Measurements from ENCODE around the gene GNGT1.

The GNGT1 gene
- total RNA-seq = 0 to 0.07 (median 0) reads per million in 18 experiments

- no peak for DNase-seq
Observed at GRCh38 chr7:93906267-93906666, at the start of gene GNGT1. Gene GNGT1 (plus strand): TSS chr7:93906567. CDS start chr7:93906747, 180 bp downstream.

GRCh38 chr7:93858857-93859256, 47.5 kb upstream of the GNGT1 start:
- no peak for DNase-seq

- no peak for DNase-seq
Observed at GRCh38 chr7:93860261-93860660, 46.1 kb upstream of the GNGT1 start.

GRCh38 chr7:93861325-93861949, 44.9 kb upstream of the GNGT1 start:
- DNase-seq = no peak

GRCh38 chr7:93862651-93863050, 43.7 kb upstream of the GNGT1 start:
- no peak for DNase-seq

GRCh38 chr7:93866886-93867285, 39.5 kb upstream of the GNGT1 start:
- DNase-seq = no peak

- DNase-seq = no peak
Observed at GRCh38 chr7:93873998-93874574, 32.3 kb upstream of the GNGT1 start.

- DNase-seq = no peak
Observed at GRCh38 chr7:93877742-93878141, 28.6 kb upstream of the GNGT1 start.

- DNase-seq = no peak
Observed at GRCh38 chr7:93879356-93879755, 27.0 kb upstream of the GNGT1 start.

- no peak for DNase-seq
Observed at GRCh38 chr7:93882468-93882867, 23.9 kb upstream of the GNGT1 start.

- no peak for DNase-seq
Observed at GRCh38 chr7:93883078-93883916, 23.1 kb upstream of the GNGT1 start.

- no peak for DNase-seq
Observed at GRCh38 chr7:93883917-93884345, 22.4 kb upstream of the GNGT1 start.

- DNase-seq = no peak
Observed at GRCh38 chr7:93884541-93884940, 21.8 kb upstream of the GNGT1 start.

- DNase-seq = no peak
Observed at GRCh38 chr7:93889261-93889660, 17.1 kb upstream of the GNGT1 start.

- DNase-seq = no peak
Observed at GRCh38 chr7:93890041-93890463, 16.3 kb upstream of the GNGT1 start.

GRCh38 chr7:93890464-93891068, 15.8 kb upstream of the GNGT1 start, which contains the start of gene TFPI2:
Gene TFPI2 (minus strand): TSS chr7:93890753. CDS start chr7:93890678, 75 bp downstream.
- no peak for DNase-seq

GRCh38 chr7:93894426-93894825, 11.9 kb upstream of the GNGT1 start:
- DNase-seq = no peak

GRCh38 chr7:93894966-93895640, 11.3 kb upstream of the GNGT1 start:
- no peak for DNase-seq

- DNase-seq = no peak
Observed at GRCh38 chr7:93895859-93896600, 10.3 kb upstream of the GNGT1 start.

GRCh38 chr7:93897680-93898079, 8.7 kb upstream of the GNGT1 start:
- no peak for DNase-seq

- DNase-seq = peak; percentile 17 to 43
Observed at GRCh38 chr7:93902777-93903423, 3.5 kb upstream of the GNGT1 start.

Data from inflammatory macrophage (primary cell).